Renal cortical epithelial cell (primary cell): ENCODE measurements around the gene GRK2. TPM values are rescaled to one million over a fixed set of nuclear protein-coding genes. Genes with fewer than 3 reads are reported as not detected.

Source experiments
- DNase-seq: peaks from one replicate; pipeline ENCODE4 v3.0.0-alpha.2; 2011; ENCODE audit warnings: low read depth
- total RNA-seq: library from RNA; depleted of rRNA; stranded (reverse); fragments of >200 nt; gene quantifications from 2 replicates; pipeline ENCODE4 v1.2.3, GENCODE V29; 2014

The GRK2 gene
- total RNA-seq, 1 donor from 2014 or later = 71.8 TPM

DNA sequence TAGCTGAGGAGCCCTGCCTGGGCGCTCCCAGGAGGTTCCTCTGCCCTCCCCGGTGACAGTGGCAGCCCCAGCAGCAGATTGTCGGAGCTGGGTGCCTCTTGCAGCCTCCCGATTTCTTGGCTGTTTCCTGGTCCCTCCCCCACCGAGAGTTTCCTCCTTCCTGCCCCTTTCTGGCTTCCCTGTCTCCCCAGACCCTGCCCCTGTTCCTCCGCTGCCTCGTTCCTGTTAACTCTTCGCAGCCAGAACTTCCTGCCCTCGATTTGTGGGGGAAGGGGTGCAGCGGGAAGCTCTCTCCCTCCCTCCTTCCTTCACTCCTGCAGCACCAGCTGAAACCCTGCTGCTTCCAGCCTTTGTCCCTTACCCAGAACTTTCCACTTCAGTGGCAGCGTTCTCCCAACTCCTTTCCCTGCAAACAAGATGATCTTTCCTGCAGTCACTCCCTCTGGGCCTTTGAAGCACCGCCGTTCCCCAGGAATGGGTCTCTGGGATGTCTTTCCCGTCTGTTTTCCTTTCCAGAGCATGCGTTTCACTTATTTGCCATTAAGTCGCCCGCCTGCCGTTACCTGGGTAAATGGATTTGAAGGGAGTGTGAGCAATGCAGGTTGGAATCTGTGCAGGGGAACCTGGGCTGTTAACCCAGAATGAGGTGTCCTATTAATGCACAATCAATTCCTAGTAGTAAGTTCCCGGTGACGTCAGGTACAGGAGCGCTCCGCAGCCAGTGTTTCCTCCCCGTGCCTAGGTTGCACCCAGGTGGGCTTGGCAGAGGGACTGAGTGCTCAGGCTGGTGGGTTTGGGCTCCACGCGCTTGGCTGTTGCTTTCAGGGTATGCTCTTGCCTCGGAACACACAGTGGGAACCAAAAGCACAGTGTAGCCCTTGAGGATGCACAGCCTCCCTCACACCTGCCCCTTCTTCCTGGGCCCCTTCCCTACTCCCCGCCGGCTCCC lies 4.3 kb downstream of the GRK2 start:
- peak; percentile 92 for DNase-seq

DNA sequence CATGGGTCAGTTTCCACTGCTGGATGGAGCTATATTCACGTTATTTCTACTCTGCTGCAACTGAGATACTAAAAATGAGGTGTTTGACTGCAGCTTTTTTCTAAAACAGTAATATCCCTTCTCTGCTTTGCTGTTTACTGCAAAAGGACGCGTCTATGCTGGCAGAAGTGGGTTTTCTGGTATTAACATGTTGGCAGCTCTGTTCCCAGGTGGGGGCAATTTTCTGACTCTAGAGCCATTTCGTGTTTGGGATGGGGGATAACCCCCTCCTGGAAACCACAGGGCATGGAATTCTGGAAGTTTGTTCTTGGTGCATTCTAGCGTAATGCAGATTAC lies 4.9 kb downstream of the GRK2 start:
- DNase-seq = no peak

DNA sequence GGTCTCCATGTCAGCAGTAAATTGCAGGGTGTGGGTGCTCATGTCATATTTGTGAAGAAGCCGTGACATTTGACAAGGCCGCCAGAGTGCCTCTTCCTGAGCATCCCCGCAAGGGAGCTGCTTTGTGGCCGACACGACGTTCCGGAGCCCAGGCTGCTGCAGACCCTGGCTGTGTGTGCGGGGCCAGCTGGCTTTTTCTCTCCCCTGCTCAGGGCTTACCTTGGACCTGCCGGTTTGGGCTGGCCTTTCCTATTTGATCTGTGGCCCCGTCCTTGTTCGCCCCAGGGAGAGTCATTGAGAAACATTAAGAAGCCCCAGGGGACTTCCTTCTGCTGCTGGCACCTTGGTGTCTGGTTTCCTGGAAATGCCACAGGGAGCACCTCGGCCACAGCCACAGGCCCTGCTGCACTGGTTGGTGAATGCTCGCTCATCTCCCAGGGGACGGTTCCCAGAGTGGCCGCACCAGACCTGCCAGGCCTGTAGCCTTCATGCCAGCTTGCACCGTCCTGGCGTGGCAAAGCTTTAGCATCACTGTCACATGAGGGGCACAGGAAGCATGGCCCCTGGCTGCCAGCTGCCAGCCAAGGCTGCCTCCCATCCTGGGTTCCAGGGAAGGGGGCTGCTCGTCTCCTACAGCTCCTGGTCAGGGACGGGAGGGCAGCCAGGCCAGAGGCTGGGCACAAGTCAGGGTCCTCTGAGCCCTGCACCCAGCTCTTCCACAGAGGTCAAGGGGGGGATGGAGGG lies 5.4 kb downstream of the GRK2 start:
- no peak for DNase-seq

DNA sequence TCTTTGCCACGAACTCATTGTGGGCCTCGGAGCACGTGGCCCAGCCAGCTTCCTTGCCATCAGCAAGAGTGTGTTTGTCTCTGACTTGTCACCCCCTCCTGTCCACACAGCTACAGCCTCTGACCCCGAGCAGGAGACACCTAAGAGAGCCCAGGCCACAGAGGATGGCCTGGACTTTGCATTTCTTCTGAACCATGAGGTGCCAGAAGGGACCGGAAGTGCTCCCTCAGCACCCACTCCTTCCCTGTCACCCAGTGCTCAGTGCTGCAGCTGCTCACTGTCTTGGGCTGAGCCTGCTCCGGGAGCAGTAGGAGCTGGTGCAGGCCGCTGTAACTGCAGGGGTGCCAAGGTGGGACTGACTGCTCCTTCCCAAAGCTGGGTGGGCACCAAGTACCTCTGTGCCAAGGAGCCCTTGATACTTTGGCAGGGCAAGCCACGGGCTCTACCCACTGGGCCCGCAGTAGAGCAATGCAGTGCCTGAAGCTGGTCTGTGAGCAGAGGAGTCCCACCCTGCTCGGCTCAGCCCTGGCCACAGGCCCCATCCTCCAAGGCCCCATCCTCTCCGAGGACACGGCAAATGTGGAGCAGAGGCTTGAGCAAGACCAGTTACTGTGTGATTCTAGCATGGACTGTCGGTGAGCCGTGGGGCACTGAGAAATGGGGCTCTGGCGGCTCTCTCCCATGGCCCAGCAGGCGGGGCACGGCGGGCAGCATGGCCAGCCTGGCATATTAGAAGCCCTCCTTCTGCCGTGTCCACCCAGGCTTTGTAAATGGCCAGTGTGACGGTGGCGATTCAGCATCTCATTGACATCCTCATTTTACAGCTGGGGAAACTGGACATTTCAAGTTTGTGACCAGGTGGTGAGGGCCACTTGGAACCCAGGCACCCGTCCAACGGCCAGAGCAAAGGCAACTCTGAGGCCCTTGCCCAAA lies 6.3 kb downstream of the GRK2 start:
- DNase-seq = no peak

DNA sequence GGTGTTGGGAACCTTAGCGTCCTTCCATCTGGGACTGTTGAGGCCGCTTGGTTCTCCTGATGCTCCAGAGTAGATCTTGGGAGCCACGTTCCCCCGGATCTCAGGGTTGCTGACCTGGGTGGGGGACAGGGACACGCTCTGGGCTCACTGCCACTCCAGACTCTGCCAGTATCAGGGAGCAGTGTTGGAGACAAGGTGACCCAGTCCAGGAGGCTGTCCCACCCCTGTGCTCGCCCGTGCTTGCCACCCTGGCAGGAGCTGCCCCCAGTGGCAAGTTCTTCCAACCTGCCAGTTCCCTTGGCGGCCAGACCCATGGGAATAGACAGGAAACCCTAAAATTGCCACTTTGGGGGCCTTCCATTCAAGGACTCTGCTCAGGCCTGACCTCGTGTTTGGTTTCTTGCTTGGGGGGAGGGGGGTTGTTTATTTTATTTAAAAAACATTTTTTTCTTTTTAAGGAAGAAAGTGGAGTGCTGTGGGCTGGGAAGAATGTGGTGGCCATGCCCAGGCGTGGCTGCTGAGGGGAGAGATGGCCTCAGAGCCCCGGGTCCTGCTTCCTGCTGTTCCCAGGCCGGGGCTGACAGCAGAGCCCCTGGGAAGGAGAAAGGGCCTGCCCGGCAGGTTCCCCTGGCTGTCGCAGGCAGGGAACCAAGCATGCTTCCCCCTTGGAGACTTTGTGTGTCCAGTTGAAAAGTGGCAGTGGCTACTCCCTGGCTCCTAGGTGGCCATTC lies 7.2 kb downstream of the GRK2 start:
- no peak for DNase-seq

DNA sequence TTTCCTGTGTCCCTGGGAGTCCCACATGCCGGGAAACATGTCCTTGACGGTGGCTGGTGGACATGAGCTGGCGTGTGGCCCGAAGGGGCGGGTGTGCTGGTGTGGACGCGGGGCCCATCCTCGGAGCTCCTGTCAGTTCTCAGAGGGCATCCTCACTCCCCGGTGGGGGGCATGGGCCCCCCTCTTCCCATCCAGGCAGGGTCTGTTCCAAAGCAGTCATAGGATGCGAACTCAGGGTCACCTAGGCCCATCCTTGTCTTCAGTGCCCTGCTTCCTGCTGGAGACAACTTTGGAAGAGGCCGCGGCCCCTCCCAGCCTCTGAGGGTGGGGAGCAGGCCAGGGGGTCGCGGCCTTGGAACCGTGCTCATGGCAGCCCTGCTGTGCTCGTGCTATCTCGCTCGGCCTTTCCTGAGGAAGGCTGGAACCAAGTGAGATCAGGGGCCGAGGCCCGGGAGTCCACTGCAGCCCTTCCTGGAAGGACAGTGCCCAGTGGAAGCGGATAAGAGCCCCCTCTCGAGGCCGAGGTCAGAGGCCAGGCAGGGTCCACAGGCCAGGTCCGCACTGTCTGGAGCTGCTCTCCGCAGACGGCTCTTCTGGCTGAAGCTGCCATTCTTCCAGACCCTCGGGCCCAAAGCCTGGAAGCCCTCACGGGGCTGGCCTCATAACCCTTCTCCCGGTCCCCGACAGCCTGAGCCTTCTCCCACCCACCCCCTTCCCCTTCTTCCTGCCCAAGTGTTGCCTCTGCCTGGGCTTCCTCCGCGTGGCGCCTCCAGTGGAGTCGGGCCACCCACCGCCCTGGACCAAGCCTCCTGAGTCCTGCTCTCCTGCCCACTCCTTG lies 8.7 kb downstream of the GRK2 start:
- no peak for DNase-seq

DNA sequence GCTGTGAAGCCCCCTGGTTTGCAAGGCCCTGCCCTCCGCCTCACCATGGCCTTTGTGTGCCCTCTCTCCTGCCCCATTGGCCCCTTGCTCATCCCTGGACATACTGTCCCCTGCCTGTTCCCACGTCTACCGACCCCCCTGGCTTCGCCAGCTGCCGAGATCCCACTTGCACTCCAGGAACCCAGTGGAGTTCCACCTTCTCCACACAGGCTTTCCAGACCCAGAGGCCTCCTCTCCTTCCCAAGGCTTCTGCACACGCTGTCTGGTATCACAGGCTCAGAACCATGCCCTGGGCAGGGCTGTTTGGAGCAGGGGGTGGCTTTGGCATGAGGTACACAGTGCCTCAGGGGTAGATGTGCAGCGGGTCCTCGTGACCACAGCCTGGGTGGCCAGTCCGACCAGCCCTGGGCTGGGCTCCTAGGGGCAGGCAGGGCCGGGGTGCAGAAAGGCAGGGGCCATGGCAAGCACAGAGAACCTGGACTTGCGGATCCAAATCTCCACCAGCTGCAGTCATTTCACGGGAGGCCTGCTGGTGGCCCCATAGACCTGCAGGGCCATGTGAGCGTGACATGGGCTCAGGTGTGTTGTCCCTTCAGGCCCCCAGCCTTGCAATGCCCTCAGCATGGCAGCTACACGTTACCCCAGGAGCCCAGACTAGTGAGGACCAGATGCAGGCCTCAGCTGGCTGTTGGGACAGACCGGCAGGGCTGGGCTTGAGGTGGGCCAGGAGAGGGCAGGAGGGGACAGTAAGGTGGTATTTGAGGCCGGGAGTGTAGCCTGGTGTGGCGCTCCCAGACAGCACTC lies 9.5 kb downstream of the GRK2 start:
- DNase-seq = no peak

DNA sequence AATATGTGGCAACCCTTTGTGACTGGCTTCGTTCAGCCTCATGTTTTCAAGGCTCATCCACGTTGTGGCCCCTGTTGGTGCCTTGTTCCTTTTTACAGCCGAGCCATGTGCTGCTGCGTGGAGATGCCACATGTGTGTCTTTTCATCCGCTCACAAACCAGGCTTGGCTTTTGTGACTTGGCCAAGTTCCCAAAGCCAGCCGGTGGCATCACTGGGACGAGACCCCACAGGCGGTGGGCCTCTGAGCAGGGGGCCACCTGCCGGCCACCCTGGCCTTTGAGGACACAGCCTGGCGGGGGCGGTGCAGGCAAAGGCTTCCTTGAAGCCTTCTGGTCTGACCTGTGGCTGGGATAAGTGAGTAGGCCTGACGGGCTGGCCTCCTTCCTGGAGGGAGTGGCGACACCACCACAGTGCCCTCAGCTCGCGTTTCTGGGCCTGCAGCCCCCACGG lies 10.5 kb downstream of the GRK2 start:
- DNase-seq = no peak

DNA sequence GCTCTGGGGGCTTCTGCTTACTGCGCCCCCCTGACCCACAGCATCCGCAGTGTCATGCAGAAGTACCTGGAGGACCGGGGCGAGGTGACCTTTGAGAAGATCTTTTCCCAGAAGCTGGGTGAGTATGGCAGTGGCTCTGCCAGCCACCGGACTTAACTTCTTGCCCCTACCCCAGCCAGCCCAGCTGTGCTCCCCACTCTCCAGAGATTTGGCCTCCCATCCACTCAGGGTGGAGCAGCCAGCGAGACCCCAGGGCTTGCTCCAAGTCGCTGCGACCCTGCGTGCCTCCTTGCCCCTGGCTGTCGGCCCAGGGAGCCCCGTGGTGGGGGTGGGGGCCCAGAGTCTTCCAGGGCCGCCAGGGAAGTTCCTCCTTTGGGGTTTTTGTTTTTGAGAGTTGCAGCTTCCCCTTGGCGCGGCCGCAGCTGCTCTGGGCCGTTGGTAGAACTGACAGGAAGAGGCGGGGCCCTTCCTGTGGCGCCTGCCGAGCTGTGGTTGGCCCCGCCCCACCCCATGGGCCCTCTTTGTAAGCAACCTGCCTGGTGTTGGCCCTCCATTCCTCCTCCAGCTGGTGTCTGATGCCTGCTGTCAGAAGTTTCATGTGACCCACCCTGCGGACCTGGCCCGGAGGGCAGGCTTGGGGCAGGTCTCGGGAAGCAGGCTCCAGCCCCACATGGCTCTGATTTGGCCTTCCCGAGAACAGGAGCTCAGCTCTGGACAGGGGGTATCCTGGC lies 11.1 kb downstream of the GRK2 start:
- DNase-seq = no peak

DNA sequence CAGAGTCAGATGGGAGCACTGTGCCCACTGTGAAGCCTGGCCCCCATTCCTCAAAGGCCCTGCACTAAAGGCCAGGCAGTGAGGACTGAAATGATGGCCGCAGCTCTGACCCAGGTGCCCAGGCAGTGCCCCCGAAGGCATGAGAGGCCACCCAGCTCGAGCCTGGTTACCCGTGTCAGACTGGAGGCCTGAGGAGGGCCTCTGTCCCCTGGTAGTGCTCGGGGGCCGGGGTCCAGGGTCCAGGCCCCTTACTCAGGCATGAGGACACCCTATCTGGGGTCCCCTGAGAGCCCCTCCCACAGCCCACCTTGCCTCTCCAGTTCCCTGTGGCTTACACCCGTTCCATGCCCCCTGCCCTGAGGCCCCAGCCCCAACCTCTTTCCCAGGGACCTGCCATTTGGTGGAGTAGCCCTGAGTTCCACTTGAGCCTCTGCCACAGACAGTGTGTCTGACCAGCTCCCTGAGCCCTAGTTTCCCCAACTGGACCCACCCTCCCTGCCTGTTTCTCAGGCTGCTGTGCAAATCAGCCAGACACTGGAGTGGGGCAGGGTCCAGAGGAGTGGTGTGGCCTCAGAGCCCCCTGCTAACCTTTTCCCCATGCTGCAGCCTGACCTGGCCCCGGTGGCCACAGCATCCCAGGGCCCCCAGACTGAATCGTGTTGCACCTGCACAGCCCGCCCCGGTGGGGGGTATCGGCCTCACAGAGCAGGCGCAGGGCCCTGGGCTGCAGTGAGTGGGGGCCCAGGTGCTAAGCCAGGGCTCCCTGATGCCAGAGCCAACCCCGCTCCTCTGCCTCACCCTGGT lies 12.1 kb downstream of the GRK2 start:
- no peak for DNase-seq

DNA sequence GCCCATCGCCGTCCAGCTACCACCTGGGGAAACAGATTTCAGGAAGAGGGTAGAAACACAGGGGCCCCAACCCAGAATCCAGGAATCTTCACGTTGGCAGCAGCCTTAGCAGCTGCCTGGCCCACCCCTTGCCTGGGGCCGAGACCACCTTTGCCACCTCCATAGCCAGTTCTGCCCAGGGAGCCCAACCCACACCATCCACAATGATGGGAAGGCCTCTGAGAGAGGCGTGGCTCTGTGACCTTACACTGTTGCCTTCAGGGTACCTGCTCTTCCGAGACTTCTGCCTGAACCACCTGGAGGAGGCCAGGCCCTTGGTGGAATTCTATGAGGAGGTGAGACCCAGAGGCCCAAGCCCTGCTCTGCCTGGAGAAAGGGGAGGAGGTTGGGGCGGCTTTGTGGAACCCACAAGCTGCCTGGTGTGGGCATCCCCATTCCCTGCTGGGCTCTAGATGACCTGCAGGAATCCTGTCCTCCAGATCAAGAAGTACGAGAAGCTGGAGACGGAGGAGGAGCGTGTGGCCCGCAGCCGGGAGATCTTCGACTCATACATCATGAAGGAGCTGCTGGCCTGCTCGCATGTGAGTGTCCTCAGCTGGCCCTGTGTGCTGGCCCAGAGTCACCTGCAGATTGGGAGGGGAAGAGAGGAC lies 12.8 kb downstream of the GRK2 start:
- DNase-seq = no peak

DNA sequence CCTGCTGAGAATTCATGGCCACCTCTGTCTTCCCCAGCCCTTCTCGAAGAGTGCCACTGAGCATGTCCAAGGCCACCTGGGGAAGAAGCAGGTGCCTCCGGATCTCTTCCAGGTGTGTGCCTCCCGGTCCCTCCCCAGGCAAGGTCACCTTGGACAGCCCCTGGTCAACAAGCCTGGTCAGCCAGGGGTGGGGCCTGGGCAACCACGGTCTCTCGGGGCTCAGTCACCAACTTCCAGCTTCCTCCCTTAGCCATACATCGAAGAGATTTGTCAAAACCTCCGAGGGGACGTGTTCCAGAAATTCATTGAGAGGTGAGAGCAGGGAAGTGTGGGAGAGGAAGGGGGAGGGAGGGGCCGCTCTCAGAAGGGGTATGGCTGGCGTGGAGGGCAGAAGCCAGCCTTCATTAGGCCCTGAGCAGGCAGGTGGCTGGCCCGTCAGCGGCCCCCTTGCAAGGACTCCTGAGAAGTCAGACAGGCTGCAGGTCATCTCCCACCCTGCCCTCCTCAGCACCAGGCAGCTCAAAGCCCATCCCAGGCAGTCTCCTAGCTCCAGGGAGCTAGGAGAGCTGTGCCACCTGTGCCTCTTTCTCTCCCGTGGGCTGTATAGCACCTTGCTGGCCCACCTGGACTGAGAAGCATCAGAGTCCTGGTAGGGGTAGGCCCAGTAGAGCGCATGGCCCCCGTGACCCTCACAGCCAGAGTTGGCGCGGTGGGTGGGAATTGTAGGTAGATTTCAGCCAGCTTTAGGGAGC lies 13.5 kb downstream of the GRK2 start:
- no peak for DNase-seq

DNA sequence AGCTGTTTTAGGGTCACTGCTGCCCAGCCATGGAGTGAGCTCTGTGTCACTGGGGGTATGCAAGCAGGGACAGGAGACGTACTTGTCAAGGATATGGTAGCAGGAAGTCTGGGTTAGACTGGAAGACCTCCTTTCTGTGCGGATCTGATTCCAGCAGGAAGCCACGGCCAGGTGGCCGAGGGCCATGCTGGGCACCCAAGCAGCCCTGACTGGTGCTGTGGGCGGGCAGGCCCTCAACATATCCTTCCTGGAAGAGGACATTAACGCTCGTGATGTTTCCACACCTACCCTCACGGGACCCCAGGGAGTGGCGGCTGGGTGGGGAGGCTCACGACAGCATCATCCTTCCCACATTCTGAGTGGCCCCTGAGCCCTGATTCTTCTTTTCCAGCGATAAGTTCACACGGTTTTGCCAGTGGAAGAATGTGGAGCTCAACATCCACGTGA lies 14.1 kb downstream of the GRK2 start:
- DNase-seq = no peak

DNA sequence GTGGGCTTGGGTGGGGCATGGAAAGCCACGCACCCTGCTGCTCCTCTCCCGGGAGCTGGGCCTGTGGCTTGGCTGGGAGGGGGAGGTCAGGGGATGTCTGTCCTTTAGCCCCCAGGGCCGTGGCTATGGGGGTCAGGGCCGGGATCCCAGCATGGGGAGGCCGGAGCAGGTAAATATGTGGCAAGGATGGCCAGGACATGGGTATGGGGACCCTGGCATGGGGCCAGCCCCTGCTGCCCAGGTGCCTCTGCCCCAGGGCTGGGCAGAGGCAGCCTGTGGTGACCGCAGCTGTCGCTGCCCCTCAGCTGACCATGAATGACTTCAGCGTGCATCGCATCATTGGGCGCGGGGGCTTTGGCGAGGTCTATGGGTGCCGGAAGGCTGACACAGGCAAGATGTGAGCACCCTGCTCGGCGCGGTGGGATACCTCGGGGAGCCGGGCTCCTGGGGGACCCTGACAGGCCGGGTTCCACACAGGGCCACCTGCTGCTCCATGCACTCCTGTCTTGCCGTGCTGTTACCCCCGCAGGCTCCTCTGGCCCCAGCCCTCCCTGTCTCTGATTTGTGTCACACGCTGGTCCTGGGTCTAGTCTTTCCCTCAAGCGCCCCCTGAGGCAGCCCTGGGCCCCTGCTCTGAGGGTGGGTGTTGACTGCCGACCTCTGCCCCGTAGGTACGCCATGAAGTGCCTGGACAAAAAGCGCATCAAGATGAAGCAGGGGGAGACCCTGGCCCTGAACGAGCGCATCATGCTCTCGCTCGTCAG lies 14.7 kb downstream of the GRK2 start:
- no peak for DNase-seq

DNA sequence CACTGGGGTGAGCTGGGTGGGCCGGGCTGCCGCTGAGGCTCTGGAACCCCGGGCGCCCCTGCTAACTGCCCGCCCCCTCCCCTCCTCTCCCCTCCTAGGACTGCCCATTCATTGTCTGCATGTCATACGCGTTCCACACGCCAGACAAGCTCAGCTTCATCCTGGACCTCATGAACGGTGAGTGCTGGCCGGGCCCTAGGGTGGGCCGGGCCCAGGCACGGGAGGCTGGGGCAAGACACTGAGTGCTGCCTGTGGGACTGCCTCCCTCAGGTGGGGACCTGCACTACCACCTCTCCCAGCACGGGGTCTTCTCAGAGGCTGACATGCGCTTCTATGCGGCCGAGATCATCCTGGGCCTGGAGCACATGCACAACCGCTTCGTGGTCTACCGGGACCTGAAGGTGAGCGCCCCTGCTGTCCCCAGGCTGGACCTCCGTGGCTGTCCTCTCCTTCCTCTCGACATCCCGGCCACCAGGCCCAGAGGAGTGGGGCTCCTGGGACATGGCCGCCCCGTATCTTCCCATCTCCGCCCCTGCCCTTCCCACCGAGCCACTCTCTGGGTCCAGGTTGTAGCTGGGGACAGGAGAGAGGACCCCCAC lies 15.4 kb downstream of the GRK2 start:
- DNase-seq = no peak
